Astrocyte of the cerebellum (primary cell): ENCODE data around the gene SV2C.
"Not testable (repeated sequence)": the region's sequence is repeated elsewhere in the genome, so short reads cannot be mapped to it uniquely, and the experiment has no call there.

Experiments used
- DNase-seq: peaks from one replicate; pipeline ENCODE4 v3.0.0-alpha.2; 2011; ENCODE audit warnings: low read depth
- H3K4me3 ChIP-seq: 2 replicates; pipeline ENCODE4 v1.5.1; 2011; ENCODE audit warnings: mild to moderate bottlenecking, low read depth, low read length, moderate library complexity
- in situ Hi-C: cut with HindIII; loops from 2 replicates; pipeline ENCODE4 v1.10.0; 2017; ENCODE audit warnings: low sequenced_read_pairs
- TF ChIP-seq, protein P1 (sequence below): IDR thresholded peaks from 2 replicates; pipeline ENCODE4 v1.5.1; 2012; ENCODE audit warnings: low read length, low read depth, moderate library complexity, mild to moderate bottlenecking; ENCODE audit errors: missing control alignments

The SV2C gene

GRCh38 chr5:76332611-76333205 is 249.5 kb downstream of the SV2C start:
- in situ Hi-C loops = no loop called here
- no peak for DNase-seq
- H3K4me3 ChIP-seq = no peak overlapping the region
- TF ChIP-seq, protein P1, sequence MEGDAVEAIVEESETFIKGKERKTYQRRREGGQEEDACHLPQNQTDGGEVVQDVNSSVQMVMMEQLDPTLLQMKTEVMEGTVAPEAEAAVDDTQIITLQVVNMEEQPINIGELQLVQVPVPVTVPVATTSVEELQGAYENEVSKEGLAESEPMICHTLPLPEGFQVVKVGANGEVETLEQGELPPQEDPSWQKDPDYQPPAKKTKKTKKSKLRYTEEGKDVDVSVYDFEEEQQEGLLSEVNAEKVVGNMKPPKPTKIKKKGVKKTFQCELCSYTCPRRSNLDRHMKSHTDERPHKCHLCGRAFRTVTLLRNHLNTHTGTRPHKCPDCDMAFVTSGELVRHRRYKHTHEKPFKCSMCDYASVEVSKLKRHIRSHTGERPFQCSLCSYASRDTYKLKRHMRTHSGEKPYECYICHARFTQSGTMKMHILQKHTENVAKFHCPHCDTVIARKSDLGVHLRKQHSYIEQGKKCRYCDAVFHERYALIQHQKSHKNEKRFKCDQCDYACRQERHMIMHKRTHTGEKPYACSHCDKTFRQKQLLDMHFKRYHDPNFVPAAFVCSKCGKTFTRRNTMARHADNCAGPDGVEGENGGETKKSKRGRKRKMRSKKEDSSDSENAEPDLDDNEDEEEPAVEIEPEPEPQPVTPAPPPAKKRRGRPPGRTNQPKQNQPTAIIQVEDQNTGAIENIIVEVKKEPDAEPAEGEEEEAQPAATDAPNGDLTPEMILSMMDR = no peak

DNA sequence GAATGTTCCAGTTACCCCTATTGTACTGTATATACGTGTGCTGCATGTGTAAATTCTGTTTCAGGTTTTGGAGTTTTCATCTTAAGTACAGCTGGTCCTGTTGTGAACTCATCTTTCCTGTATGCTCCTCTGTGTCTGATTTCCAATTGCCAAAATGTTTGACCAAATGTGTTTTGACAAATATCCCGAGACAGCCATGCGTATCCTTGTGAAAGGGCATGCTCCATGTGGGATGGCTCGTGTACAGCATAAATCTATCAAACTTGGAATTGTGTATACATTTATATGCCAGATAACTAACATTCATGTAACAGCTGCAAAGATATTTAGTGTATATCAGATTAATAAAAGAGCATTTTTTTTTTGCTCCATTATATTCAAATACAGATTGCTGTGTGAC is 250.4 kb downstream of the SV2C start:
- TF ChIP-seq, protein P1 = no peak
- no peak overlapping the region for H3K4me3 ChIP-seq
- no peak for DNase-seq
- in situ Hi-C loops = no loop called here

DNA sequence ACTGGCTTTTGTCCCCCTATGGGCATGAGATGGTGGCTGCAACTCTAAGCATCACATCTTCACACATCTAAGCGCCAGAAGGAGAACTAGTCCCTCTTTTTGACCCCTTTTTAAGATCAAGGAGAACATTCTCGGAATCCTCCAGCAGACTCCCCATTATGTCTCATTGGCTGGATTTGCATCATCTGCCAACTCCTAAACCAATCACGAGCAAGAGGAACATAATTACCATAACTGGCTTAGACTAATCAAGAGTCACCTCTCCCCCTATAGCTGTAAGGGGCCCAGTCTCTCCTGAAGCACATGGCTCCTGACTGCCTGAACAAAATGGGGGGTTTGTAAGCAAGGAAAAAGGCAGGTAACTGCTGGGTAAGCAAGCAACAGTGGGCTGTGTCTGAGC is 251.4 kb downstream of the SV2C start:
- no peak for DNase-seq
- no peak overlapping the region for H3K4me3 ChIP-seq
- TF ChIP-seq, protein P1 = no peak
- in situ Hi-C loops = no loop called here

GRCh38 chr5:76335451-76335850 is 252.3 kb downstream of the SV2C start:
- not testable (repeated sequence) for DNase-seq

GRCh38 chr5:76336253-76336809 is 253.1 kb downstream of the SV2C start:
- in situ Hi-C loops, DNase-seq, H3K4me3 ChIP-seq: not testable (repeated sequence)

More at GRCh38 chr5:76335451-76335850, 252.3 kb downstream of the SV2C start:
- H3K4me3 ChIP-seq, in situ Hi-C loops: not testable (repeated sequence)

DNA sequence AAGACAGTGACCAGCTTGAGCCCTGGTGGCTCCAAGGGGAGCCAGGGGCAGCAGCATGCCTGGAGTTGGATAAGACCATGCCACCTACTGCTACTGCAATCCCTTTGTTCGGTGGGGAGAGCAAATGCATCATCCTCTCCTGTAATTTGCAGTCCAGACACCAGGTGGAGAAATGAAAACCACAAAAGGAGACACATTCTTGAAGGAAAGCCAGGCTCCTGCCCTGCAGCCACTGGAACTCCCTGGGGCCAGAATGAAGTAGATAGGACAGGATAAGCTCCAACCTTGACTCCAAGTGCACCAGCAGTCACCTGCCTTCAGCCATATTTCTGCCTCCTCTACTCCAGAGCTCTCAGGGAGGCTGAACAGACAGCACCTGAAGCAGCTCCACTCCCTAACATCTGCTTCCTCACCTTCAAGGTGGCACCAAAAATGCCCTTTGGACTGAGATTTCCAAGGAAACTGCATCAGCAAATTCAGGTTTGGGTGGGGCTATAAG is 254.8 kb downstream of the SV2C start:
- peak; percentile 68 for DNase-seq
- no peak overlapping the region for H3K4me3 ChIP-seq
- TF ChIP-seq, protein P1 = peak; percentile 58
- in situ Hi-C loops = no loop called here

GRCh38 chr5:76339919-76340318 is 256.7 kb downstream of the SV2C start:
- in situ Hi-C loops = no loop called here
- TF ChIP-seq, protein P1 = no peak
- H3K4me3 ChIP-seq = no peak overlapping the region
- DNase-seq = no peak
